G401.6 (cell line): Measurements from ENCODE around the gene KCNMA1.

Source experiments
- FAIRE-seq: peaks from 2 replicates; lab custom pipeline; 2012; peaks lifted over from hg19 to GRCh38; lab: Jason Lieb, UNC

The KCNMA1 gene

GRCh38 chr10:77144656-77145055 lies 493.0 kb downstream of the KCNMA1 start:
- no peak for FAIRE-seq

DNA sequence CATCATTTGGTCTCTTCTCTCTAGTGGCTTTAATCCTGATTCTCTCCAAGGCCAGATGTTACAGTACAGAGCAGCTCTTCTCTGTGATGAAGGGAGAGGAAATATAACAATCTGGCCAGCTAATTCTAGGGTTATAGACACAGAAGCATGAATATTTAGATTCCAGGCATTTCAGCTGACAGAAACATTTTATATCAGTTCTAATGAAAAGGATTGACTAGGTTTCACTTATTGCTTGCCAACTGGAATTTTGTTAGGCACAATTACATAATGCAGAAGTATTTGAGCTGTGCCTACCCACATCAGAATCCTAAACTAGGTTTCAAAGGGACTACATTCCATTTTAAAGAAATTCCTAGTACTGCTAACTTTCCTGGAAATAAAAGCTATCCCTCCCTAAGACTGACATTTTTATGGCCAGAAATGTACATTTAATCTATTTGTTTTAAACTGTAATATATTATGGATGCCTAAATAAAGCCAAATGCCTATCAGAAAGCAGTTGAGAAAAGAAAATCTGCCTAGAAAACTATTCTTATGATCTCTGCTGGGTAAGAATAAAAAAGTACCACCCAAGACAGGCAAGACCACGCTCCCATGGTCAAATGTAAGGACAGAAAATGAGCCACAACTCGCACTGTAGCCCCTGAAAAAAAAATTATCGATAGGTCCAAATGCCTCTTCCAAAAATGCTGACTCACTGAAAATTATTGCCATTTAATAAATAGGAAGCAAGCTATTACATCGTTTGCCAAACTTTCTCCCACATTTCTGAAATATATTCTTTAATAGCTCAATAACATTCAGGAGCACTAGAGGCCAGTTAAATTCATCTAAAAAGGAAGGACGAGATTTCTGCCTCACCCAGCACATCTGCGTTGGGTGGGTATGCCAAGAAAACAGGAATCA lies 498.1 kb downstream of the KCNMA1 start:
- no peak for FAIRE-seq

- FAIRE-seq: no peak
Observed at GRCh38 chr10:77138541-77138940, 499.1 kb downstream of the KCNMA1 start.

- FAIRE-seq: no peak
Observed at GRCh38 chr10:77135555-77135954, 502.1 kb downstream of the KCNMA1 start.

DNA sequence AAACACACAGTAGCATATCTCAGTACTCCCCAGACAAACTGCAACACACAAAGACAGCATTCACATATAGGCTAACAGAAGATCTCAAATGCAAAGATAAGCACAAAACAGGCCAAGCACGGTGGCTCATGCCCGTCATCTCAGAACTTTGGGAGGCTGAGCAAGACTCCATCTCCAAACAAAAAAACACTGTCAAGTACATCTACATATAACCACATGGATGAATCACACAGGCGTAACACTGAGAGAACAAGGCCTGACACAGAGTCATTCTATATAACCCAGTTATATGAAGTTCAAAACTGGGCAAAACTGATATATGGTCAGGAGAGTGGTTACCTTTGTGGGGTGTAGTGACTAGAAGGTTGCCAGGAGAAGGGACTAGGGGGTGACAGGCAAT lies 506.4 kb downstream of the KCNMA1 start:
- no peak for FAIRE-seq

GRCh38 chr10:77127243-77127642 lies 510.4 kb downstream of the KCNMA1 start:
- no peak for FAIRE-seq

- no peak for FAIRE-seq
Observed at GRCh38 chr10:77125231-77125630, 512.4 kb downstream of the KCNMA1 start.

DNA sequence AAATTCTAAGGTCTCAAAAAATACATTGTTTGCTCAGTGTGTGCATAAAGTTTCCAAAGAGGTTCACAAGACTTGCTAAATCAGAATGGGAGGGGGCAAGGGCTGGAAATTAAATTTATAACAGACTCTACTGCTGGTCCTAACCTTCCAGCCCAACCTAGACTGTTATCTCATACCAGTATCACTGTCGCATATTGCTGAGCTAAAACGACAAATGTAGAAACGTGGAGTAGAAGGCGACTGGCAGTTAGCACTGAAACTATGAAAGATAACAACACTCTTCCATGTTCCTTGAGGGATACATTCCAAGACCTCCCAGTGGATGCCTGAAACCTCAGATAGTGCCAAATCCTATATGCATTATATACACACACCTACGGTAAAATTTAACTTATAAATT lies 514.3 kb downstream of the KCNMA1 start:
- FAIRE-seq: no peak

GRCh38 chr10:77121829-77122228 lies 515.8 kb downstream of the KCNMA1 start:
- no peak for FAIRE-seq

DNA sequence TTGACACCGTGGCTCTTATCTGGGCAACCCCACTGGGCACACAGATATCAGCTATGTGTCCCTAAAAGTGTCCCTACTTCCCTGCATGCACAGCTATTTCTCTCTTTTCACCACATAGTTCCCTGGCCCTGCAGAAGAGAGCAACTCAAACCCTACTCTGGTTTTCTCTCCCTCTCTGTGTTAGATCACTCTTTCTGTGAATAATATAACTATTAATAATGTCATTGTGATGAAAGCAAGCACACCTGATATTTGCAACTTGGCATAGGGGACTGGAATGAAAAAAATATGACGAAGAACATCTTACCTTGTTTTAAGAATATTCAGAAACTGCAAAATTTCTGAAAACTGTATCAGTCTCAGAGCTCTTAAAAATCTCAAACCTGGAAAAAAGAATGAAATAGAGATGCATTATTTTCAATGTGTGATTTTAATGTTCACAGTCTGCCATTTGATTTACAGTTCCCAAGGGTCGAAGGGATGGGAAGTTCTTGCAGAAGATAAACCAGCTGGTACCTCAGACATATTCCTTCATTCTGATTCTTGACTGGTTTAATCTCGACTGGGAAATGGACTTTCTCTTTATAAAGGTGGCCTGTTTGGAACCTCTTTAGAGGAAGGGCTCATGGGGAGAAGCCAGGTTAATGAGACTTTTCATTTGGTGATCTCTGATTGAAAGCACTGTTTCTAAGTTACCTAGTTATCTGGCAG lies 516.8 kb downstream of the KCNMA1 start:
- FAIRE-seq: no peak

DNA sequence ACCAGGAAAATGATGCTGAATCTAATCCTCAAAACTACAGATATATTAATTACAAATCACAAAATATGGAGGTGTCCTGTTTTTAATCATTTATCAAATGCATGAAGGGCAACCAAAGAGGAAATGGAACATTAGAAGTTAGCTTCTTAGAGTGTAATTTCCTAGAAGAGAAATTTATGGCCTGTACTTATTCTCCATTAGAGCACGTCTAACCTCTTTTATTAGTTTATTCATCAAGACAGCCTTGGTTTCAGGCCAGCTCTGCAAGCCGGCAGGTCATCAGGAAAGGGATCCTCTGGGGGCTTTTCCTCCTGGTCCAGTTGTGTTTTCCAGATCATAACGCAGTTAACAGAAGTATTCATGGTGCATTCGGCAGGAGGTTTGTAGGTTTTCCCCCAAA lies 517.6 kb downstream of the KCNMA1 start:
- no peak for FAIRE-seq

DNA sequence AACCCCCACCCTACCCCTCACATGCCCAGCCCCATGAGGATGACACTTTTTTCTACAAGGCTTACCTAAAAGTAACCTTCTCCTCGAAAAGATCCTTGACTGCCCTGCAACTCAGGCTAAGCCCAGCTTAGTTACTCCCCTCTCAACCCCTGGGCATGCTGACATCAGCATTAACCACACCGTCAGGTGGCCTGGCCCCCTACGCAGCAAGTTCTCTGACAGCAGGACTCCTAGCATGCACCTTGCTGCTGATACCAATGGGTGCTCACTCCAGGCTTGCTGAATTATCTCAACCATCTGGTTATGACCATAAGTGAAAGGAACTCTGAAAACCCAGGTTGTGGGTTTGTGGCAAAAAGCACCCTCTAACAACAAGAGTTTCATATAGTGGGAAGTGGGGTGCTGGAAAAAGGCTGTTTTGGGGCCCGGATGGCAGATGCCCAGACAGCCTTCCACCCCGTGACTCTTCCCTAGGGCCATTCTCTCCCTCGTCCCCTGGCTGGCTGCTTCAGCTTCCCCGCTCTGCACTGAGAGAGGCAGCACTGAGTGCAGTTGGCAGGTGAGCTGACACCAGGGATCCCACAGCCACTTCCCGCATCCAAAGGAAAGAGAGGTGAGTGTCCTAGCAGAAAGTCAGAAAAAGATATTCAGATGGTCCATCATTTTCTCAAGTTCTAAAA lies 518.9 kb downstream of the KCNMA1 start:
- no peak for FAIRE-seq

DNA sequence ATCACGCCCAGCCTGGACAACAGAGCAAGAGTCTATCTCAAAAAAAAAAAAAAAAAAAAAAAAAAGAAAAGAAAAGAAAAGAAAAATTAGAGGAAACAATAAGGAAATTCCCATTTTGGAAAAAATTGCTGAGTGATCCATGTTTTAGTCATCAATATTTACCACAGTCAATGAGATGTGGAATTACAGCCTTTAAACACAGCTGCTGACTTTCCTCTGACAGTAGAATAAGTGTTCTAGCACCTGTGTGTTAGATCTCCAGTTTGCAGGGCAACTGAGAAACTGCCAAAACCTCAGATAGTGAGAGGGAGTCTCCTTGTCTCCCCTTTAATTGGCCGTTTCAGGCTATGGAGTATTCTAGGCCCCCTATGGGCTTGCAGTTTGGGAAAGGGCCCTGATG lies 520.1 kb downstream of the KCNMA1 start:
- FAIRE-seq: no peak

DNA sequence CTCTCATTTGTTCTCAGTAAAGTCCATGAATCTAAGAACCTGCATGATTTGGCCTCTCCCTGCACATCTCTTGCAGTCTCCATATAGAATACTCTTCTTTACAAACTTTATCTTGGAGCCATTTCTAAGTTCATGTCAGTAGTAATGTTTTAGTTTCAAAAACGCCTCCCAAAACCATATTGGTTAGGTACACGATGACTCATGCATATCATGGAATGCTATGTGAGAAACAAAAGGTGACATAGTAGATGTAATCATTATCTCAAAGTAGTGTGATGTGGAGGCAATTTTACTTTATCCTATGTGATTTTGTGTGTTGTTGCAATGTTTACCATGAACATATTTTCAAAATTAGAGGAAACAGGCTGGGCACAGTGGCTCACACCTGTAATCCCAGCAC lies 520.7 kb downstream of the KCNMA1 start:
- no peak for FAIRE-seq

DNA sequence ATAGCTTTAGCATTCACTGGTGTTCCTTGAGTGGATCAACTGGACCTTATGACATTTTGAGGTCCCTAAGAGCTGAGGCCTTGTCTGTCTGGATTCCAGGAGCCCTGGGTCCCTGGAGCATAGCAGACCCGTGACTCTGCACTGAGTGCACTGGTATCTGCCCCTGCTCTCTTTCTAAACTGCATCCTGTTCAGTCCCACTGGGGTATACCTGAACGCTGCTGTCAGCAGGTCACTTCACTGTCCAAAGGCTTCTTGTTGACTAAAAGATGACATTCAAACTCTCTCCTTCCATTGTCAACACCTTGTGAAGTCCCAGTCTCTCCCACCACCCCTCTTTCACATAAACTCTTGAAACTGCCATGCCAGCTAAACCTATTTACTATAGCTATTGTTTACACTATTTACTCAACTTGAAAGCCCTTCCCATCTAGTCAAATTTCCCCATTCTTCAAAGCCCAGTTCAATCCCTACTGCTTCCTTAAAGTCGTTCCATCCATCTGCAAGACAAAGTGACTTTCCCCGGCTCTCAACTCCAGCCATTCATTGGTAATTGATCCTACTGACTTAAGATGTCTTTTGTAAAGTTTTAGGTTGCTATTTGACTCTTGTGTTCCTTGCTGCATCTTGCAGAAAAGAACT lies 523.3 kb downstream of the KCNMA1 start:
- FAIRE-seq: no peak

DNA sequence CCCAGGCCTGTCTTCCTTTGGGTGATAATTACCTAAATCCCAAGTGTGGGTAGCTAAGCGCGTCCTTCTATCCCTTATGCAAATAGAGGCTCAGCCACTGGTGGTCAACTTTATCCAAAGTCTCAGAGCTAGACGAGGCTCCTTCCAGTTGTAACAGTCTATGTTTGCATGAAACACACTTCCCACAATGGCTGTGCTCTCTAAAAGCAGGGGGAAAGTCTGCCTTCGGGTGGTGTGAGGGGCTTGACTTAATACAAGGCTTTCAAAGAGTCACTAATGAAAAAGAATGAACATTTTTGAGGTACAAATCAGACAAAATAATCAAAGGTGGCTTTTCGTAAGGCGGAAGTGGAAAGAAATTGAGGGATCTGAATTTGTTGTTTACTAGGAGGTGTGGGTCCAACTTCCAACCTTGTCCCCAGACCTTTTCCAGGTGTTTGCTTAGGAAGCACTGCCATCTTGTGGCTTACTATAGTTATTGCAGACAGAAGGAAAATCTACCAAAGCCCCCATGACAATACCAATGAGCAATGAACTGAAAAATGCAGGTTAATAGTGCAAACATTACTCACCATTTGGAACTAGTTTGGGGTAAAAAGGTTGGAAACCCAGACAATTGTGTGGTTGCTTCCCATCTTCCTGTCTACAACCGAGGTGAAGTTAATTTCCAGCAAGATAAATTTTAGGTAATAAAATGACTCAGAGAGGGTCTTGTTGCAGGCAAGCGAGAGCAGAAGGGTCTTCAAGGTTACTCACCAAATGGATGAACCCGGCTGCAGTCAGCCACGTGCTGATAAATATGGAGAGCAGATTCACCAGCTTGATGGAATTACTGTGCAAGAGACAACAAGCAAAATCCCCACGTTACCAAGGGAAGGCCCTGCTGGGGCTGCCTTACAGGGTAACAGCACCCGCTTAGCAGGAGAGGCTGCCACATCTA lies 525.7 kb downstream of the KCNMA1 start:
- FAIRE-seq: peak; percentile 84

- FAIRE-seq: no peak
Observed at GRCh38 chr10:77110757-77111156, 526.9 kb downstream of the KCNMA1 start.

DNA sequence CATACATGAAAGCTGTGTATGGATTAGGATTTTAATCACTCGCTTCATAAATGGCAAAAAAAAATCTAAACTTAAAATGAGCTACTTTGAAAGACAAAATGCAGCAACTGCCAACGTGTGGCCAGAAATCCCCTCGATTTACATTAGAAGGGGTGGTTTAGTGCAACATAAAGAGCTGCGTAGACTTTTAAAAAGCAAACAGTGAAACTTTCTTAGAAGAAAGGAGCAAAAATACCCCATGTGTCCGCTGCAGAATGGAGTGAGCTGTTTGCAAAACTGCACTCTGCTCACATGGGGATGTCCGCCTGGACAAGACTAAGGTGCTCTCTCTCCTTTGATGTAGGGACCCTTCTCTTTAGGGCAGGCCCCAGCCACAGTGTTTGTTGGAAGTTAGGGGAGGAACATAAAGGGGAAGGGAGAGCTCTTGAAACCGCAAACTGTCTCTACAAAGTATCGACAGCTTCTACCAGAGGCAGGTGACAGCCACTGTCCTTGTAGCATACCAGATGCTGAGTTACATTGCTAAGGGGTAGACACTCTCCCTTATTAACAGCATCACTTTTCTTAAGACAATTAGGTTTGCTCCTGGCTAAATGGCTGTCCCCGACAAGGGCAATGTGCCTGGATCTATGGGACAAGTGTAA lies 528.1 kb downstream of the KCNMA1 start:
- no peak for FAIRE-seq

- no peak for FAIRE-seq
Observed at GRCh38 chr10:77106676-77107075, 530.9 kb downstream of the KCNMA1 start.

DNA sequence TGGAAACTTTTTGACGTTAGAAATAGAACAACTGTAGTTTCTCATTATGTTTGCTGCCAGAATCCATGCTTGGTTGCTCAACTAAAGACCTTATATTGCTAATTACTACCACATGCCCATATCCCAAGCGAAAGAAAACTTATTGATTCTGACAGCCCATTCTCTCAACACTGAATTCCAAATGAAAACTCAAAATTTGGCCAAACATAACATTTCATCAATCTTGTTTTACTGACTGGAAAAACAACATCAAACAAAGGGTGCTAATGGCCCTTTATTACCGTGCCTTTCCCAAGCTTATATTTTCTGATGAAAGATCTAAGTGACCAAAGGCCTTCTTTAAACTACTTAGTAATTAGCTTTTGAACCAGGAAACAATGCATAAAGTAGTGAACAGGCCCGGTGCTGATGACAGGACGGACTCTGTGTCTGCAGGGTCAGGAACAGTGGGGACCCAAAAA lies 531.8 kb downstream of the KCNMA1 start:
- no peak for FAIRE-seq

DNA sequence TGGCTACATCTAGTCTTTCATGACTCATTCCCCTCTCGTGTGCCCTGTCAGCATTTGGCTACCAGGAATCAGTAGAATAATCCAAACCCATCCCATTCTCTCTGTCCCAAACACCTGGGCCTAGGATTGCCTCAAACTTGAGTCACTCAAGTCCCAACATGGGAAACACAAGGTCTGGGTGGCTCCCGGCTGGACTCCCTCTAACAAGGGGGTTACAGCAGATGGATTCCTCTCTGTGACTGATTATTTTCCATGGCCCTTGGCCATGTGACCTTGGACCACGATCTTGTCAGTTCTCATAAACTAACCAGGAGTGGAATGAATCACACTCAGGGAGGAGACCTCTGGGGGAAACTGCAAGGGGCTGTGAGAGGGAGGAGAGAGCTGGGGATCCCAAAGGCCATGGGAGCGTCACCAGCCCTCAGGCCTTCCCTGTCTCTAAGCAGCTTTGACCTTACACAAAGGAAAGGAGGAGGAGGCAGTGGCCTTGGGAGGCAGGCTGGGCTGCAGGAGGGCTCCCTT lies 533.1 kb downstream of the KCNMA1 start:
- no peak for FAIRE-seq
